Measurements from ENCODE around the gene GPC3.
A peak's percentile ranks its signal among the peaks of the same experiment; 100 is the strongest.

Gene GPC3

DNA sequence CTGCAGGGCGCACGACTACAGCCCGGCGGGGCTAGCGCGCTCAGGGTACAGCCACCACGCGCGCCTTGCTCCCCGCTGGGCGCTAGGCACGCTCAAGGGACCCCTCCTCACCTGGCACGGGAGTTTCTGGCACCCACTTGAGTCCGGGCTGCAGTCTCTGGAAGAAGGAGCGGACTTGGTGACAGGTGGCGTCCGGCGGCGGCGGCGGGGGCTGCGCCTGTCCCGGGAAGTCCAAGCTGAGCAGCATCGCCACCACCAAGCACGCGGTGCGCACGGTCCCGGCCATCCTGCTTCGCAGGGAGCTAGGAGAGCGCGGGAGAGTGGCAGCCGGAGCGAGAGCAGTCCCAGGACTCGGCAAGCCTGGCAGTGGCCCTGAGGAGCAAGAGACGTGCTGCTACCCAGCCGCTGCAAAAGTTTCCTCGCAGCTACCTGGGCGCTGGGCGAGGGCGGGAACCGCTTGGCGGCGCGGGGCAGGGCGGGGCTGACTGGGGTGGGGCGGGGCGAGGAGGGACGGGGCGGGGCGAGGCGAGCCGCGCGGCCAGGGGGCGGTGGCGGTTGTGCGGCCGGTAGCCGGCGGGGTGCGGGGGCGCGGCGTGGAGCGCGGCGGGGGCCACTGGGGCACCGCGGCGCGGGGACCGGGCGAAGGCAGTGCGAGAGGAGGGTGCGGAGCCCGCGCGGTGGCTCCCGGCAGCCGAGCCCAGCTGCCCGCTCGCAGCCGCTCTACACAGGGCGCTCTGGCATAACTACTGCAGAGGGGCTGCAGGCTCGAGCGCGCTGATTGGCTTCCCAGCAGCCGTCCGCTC lies at the start of gene GPC3:
Gene GPC3, minus strand, starts transcription at position 431 of the 803 bp plus-strand sequence.
- no peak within 1 kb of the TSS for H3K27ac ChIP-seq
- no peak for TF ChIP-seq ZFX (IDR thresholded peaks at IDR 0.05; ENCODE audit: borderline replicate concordance)
- TF ChIP-seq, protein P1, sequence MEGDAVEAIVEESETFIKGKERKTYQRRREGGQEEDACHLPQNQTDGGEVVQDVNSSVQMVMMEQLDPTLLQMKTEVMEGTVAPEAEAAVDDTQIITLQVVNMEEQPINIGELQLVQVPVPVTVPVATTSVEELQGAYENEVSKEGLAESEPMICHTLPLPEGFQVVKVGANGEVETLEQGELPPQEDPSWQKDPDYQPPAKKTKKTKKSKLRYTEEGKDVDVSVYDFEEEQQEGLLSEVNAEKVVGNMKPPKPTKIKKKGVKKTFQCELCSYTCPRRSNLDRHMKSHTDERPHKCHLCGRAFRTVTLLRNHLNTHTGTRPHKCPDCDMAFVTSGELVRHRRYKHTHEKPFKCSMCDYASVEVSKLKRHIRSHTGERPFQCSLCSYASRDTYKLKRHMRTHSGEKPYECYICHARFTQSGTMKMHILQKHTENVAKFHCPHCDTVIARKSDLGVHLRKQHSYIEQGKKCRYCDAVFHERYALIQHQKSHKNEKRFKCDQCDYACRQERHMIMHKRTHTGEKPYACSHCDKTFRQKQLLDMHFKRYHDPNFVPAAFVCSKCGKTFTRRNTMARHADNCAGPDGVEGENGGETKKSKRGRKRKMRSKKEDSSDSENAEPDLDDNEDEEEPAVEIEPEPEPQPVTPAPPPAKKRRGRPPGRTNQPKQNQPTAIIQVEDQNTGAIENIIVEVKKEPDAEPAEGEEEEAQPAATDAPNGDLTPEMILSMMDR (IDR thresholded peaks at IDR 0.05) = no peak

DNA sequence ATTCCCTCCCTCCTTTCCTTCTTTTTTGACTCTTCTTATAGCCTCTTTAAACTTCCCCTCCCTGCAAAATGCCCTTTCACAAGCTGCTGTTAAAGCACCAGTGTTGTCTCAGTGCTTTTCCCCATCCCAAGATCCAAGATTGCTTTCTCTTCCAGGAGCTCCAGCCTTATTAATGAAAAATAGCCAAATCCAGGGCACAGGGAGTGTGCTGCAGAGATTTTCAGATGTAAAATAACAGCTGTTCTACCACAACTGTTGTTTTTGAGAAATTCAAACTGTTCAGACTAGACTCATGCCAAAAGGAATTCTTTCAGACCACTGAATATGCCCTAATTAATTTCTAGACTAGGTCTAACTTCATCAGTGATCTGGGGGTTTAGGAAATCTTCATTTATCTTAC lies 47.0 kb upstream of the GPC3 start:
- TF ChIP-seq ZFX (IDR thresholded peaks at IDR 0.05; ENCODE audit: borderline replicate concordance) = no peak
- TF ChIP-seq, protein P1 (IDR thresholded peaks at IDR 0.05) = no peak

DNA sequence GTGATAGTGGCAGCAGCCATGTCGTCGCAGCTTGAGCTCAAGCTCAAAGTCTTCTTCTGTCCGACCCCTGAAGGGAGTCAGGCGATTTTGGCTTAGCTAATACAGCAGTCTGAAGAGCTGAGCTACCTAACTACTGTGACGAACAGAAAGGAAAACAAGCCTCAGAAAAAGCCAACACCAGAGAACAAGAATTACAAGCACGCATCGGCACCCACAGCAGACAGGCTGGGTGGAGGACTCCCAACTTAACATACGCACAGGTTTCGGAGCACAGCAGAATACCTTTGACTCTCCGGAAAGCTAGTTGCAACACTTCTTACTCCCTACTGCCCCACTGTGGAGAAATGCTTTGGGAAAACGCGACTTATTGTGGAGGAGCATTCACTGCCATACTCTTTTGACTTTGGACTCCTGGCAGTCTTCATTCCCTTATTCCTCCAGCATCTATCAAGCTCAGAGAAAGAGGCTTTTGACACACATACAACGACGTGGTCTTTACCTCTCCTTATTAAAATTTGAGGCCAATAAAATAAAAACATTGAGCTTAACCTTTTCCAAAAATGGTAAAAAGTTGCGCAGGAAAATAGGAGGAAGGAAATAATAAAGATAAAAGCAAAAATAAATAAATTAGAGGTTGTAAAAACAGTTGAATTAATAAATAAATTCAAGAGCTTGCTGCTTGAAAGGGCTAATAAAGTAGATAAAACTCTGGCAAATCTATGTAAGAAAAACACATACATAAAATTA lies 41.3 kb upstream of the GPC3 start:
- no peak overlapping the region for H3K27ac ChIP-seq
- TF ChIP-seq, protein P1 (IDR thresholded peaks at IDR 0.05) = peak; percentile 62
- TF ChIP-seq ZFX (IDR thresholded peaks at IDR 0.05; ENCODE audit: borderline replicate concordance) = no peak

More for the DNA sequence above, 47.0 kb upstream of the GPC3 start:
- no peak overlapping the region for H3K27ac ChIP-seq

DNA sequence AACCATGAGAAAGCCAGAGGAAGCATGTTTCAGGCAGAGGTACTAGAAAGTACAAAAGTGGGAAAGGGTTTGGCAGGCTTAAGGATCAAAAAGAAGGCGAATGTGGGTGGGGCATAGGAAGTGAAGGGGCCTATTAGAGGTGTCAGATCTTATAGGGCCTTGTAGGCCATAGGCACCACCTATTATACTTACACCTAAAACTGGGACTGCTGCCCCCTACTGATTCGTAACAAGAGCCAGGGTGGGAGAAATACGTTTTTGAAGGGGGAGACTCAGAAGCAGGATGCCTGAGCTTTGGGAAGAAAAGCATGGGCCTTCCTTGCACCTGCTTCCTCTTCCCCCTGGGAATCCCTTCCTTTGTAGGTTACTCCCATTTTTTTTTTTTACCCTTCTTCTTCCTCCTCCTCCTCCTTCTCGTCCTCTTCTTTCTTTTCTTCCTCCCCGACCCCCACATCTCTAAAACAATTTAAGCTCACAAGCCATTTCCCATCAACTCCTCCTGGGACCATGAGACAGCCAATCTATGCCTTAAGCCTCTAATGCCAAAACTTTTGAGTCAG lies 40.7 kb upstream of the GPC3 start:
- H3K27ac ChIP-seq = no peak overlapping the region
- TF ChIP-seq, protein P1 (IDR thresholded peaks at IDR 0.05) = no peak
- TF ChIP-seq ZFX (IDR thresholded peaks at IDR 0.05; ENCODE audit: borderline replicate concordance) = no peak

DNA sequence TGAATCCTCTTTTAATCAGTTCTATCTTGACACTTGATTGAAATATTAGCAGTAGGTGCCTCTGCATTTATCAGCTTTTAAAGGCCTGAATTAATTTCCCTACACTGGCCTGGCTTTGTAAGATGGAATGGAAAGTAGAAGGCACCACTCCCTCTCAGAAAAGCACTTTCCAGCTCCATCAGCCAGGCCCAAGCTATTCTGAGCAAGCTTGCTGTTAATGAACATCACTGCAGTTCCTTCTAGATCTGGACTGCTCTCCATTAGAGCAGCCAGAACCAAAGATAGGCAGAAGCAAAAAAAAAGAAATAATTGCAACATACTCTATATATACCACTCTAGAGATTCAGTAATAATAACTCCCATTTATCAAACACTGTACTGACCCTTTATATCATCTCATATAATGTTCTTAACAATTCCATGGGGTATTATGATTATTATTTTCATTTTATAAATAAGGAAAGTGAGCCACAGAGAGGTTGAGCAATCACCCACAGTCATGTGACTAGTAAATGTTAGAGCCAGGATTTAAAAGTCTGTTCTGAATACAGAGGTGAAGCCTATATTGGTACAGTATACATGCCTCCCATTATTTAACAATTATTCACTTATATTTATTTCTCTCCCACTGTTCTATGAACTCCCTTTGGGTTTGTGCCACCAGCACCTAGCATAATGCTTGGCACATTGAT lies 39.4 kb upstream of the GPC3 start:
- H3K27ac ChIP-seq = no peak overlapping the region
- TF ChIP-seq ZFX (IDR thresholded peaks at IDR 0.05; ENCODE audit: borderline replicate concordance) = no peak
- TF ChIP-seq, protein P1 (IDR thresholded peaks at IDR 0.05) = no peak

DNA sequence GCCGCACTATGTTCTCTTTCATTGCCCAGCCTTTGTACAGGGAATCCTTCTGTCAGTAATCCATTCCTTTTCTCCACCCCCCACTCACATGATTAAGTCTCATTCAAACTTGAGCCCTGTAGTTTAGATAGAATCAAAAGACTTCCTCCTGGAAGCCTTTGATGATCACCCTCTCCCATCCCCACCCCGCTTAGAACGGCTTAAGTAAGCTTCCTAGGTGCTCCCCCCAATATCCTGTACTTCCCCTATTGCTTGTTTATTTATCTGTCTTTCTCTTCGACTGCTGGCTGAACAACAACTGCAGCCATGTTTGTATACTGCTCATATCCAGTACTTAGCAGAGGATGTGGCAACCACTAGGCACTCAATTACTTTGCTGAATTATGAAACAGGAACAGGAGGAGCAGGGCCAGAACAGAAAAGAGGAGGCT lies 38.5 kb upstream of the GPC3 start:
- TF ChIP-seq, protein P1 (IDR thresholded peaks at IDR 0.05) = no peak
- no peak overlapping the region for H3K27ac ChIP-seq
